BJ (cell line): Measurements from ENCODE around the gene DNAJA3. TPM values are rescaled to one million over a fixed set of nuclear protein-coding genes. Genes with fewer than 3 reads are reported as not detected.

Source experiments
- CTCF ChIA-PET: fragments of 350-600 bp; formaldehyde crosslinking; extraction: SDS; loops from one replicate; lab custom pipeline; 2021; ENCODE audit warnings: antibody characterized with exemption, inconsistent platforms; lab: Yijun Ruan, JAX
- POLR2A ChIA-PET: fragments of 300-600 bp; sonication (Branson Sonifier 250); formaldehyde crosslinking; extraction: SDS; loops from one replicate; lab custom pipeline; 2021; ENCODE audit warnings: antibody characterized with exemption; lab: Charles Lee
- DNase-seq: peaks from one replicate; pipeline ENCODE4 v3.0.0-alpha.2; 2011; ENCODE audit warnings: low read depth
- H3K27me3 ChIP-seq: 2 replicates; pipeline ENCODE4 v1.6.0; 2011; ENCODE audit warnings: low read length; ENCODE audit not compliant: control insufficient read depth, insufficient read depth
- H3K36me3 ChIP-seq: 2 replicates; pipeline ENCODE4 v1.5.1; 2011; ENCODE audit warnings: low read length; ENCODE audit not compliant: control insufficient read depth, insufficient read depth
- H3K4me3 ChIP-seq: 2 replicates; pipeline ENCODE4 v1.5.1; 2011; ENCODE audit warnings: low read depth, mild to moderate bottlenecking, control low read depth, low read length
- polyA plus RNA-seq: library from polyadenylated mRNA; depleted of rRNA; stranded (reverse); fragments of >200 nt; gene quantifications from 2 replicates; pipeline ENCODE4 v1.2.3, GENCODE V29; 2011
- TF ChIP-seq, protein P1 (sequence below): IDR thresholded peaks from 2 replicates; pipeline ENCODE4 v1.5.1; 2011; ENCODE audit warnings: low read depth, mild to moderate bottlenecking, control low read depth, inconsistent platforms, low read length, moderate library complexity; ENCODE audit not compliant: insufficient read depth

Gene DNAJA3
- polyA plus RNA-seq, 1 experiment: 48.8 TPM

- Histone ChIP-seq H3K4me3 (no peak overlapping the region), H3K36me3 (peaks cover 23% of the 10 kb centered on the region), H3K27me3 (no peaks in the 10 kb centered on the region)
- CTCF ChIA-PET: interaction anchor here (0.7 to 12.3 kb wide), 18 partner anchors 8 to 204 kb away, joined by 3 to 205 read pairs (median 18); partner anchors contain the start of genes PAM16 and VASN
- POLR2A ChIA-PET: no interaction called here
- no peak for DNase-seq
- TF ChIP-seq, protein P1, sequence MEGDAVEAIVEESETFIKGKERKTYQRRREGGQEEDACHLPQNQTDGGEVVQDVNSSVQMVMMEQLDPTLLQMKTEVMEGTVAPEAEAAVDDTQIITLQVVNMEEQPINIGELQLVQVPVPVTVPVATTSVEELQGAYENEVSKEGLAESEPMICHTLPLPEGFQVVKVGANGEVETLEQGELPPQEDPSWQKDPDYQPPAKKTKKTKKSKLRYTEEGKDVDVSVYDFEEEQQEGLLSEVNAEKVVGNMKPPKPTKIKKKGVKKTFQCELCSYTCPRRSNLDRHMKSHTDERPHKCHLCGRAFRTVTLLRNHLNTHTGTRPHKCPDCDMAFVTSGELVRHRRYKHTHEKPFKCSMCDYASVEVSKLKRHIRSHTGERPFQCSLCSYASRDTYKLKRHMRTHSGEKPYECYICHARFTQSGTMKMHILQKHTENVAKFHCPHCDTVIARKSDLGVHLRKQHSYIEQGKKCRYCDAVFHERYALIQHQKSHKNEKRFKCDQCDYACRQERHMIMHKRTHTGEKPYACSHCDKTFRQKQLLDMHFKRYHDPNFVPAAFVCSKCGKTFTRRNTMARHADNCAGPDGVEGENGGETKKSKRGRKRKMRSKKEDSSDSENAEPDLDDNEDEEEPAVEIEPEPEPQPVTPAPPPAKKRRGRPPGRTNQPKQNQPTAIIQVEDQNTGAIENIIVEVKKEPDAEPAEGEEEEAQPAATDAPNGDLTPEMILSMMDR: peak; percentile 80
Observed at GRCh38 chr16:4404247-4404966, 21.3 kb upstream of the DNAJA3 start.

- H3K36me3 ChIP-seq: peaks cover 23% of the 10 kb centered on the region
- TF ChIP-seq, protein P1: no peak
- no peak overlapping the region for H3K4me3 ChIP-seq
- no peak for DNase-seq
- no peaks in the 10 kb centered on the region for H3K27me3 ChIP-seq
- CTCF ChIA-PET: interaction anchor here (0.9 to 12.3 kb wide), 11 partner anchors 7 to 132 kb away, joined by 3 to 205 read pairs (median 6); partner anchors contain the start of gene PAM16
- POLR2A ChIA-PET: no interaction called here
Observed at GRCh38 chr16:4404967-4405696, 20.5 kb upstream of the DNAJA3 start.

DNA sequence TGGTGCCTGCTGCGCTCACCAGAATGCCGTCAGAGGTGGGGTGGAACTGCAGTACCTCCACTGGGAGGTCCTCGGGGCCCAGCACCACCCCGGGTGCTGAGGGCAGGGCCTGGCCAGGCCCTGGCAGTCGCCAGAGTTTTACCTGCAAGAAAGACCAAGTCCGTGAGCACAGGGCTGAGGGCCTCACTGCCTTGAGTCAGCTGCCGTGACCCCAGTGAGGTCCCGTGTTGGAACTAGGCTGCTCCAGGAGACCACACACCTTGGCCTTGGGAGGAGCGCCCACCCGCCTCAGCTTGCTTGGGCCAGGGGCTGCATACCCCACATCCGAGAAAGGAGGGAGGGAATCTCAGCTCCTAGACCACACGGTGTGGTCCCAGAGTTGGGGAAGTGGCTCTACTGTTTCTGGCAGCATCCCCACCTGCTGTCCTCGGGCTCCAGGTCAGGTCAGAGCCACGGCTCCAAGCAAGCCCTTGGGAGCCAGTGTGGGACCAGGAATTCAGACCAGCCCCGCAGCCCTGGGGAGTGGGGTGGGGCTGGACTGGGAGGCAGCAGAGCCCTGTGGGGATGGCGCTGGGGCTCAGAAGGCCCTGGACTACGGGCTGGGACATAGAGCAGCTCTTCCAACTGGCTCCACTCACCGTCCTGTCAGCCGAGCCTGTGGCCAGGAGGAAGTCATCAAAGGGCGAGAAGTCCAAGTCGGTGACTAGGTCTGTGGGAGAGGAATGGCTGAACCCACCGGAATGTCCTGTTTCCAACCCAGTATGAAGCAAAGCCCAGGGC, 17.9 kb upstream of the DNAJA3 start:
- TF ChIP-seq, protein P1: no peak
- DNase-seq: peak; percentile 53
- ChIA-PET CTCF (interaction anchor here (0.6 to 12.3 kb wide), 4 partner anchors 38 to 138 kb away, joined by 3 to 205 read pairs (median 3); no protein-coding TSS in a partner anchor), POLR2A (no interaction called here)
- Histone ChIP-seq H3K27me3 (no peaks in the 10 kb centered on the region), H3K36me3 (peaks cover 22% of the 10 kb centered on the region), H3K4me3 (no peak overlapping the region)

GRCh38 chr16:4408323-4408690, 17.4 kb upstream of the DNAJA3 start:
- DNase-seq: no peak
- TF ChIP-seq, protein P1: no peak
- Histone ChIP-seq H3K4me3 (no peak overlapping the region), H3K27me3 (no peaks in the 10 kb centered on the region), H3K36me3 (peaks cover 19% of the 10 kb centered on the region)
- POLR2A ChIA-PET: no interaction called here
- CTCF ChIA-PET: interaction anchor here (1.0 to 12.3 kb wide), 4 partner anchors 48 to 137 kb away, joined by 3 to 205 read pairs (median 3); no protein-coding TSS in a partner anchor
